Muscle of back (tissue), 11 donors: ENCODE data around the gene CMTM4. TPM values are rescaled to one million over a fixed set of nuclear protein-coding genes. Genes with fewer than 3 reads are reported as not detected.
"Not testable (repeated sequence)": the region's sequence is repeated elsewhere in the genome, so short reads cannot be mapped to it uniquely, and the experiment has no call there.

Experiments used
- DNase-seq, 3 donors: peaks; one replicate each; pipeline versions ENCODE4 v3.0.0 to v3.0.0-alpha.2; 2013
- polyA plus RNA-seq, 10 donors: library from polyadenylated mRNA; unstranded; fragments of 120-200 nt; gene quantifications; one replicate each; pipeline ENCODE4 v1.2.1, GENCODE V29; 2013; ENCODE audit not compliant: insufficient read length in 10 of 10

Gene CMTM4
- polyA plus RNA-seq, 10 donors: 8.5 to 15.5 (median 10.8) TPM

- DNase-seq: no peak
Measured at GRCh38 chr16:66711581-66711980, 15.0 kb upstream of the CMTM4 start.

GRCh38 chr16:66706506-66706880 lies 9.9 kb upstream of the CMTM4 start:
- no peak for DNase-seq

- peak in 2 of 3 donors; percentile 49 to 66 for DNase-seq
Measured at GRCh38 chr16:66705790-66706505, 9.4 kb upstream of the CMTM4 start.

GRCh38 chr16:66703406-66704215 lies 7.1 kb upstream of the CMTM4 start:
- peak in 2 of 3 donors; percentile 64 to 74 for DNase-seq

- no peak for DNase-seq
Measured at GRCh38 chr16:66701516-66701915, 5.0 kb upstream of the CMTM4 start.

GRCh38 chr16:66701026-66701425 lies 4.5 kb upstream of the CMTM4 start:
- DNase-seq: no peak

GRCh38 chr16:66699898-66700297 lies 3.4 kb upstream of the CMTM4 start:
- DNase-seq: no peak

- DNase-seq: no peak
Measured at GRCh38 chr16:66698046-66698445, 1.5 kb upstream of the CMTM4 start.

GRCh38 chr16:66695935-66696668 lies 441 bp downstream of the CMTM4 start:
- no peak for DNase-seq

GRCh38 chr16:66695471-66695934 lies 1.0 kb downstream of the CMTM4 start:
- no peak for DNase-seq

GRCh38 chr16:66693149-66693548 lies 3.4 kb downstream of the CMTM4 start:
- no peak for DNase-seq

GRCh38 chr16:66692341-66692740 lies 4.2 kb downstream of the CMTM4 start:
- DNase-seq: no peak

- DNase-seq: no peak
Measured at GRCh38 chr16:66691234-66691633, 5.3 kb downstream of the CMTM4 start.

GRCh38 chr16:66690106-66690847 lies 6.3 kb downstream of the CMTM4 start:
- no peak for DNase-seq

- DNase-seq: no peak
Measured at GRCh38 chr16:66689282-66689681, 7.3 kb downstream of the CMTM4 start.

GRCh38 chr16:66687906-66688625 lies 8.5 kb downstream of the CMTM4 start:
- no peak for DNase-seq

GRCh38 chr16:66685501-66686115 lies 10.9 kb downstream of the CMTM4 start:
- not testable (repeated sequence) for DNase-seq

- no peak for DNase-seq
Measured at GRCh38 chr16:66682271-66682670, 14.3 kb downstream of the CMTM4 start.

GRCh38 chr16:66681676-66682075 lies 14.9 kb downstream of the CMTM4 start:
- no peak for DNase-seq

- no peak for DNase-seq
Measured at GRCh38 chr16:66678337-66678736, 18.2 kb downstream of the CMTM4 start.

GRCh38 chr16:66677836-66678235 lies 18.7 kb downstream of the CMTM4 start:
- no peak for DNase-seq
